GM23338 (cell line): ENCODE data around the gene FILIP1.

Experiments
- CTCF ChIP-seq, 2 experiments: fragments of 200-600 bp in 1 of 2; sonication (generic) in 1 of 2; conservative IDR thresholded peaks; 2 replicates each; pipeline versions ENCODE4 v1.5.1 to v1.6.1; 2016 to 2017; ENCODE audit warnings: antibody characterized with exemption in 2 of 2, low read depth in 2 of 2, mild to moderate bottlenecking in 2 of 2, moderate library complexity in 1 of 2
- EZH2 ChIP-seq: fragments of 200-600 bp; sonication (generic); IDR thresholded peaks from one replicate; pipeline ENCODE4 v1.8.0; 2017; ENCODE audit warnings: antibody characterized with exemption, mild to moderate bottlenecking, low read depth; ENCODE audit not compliant: unreplicated experiment
- JUNB ChIP-seq: IDR thresholded peaks from one replicate; pipeline ENCODE4 v1.6.1; 2016; ENCODE audit warnings: antibody characterized with exemption; ENCODE audit not compliant: unreplicated experiment
- POLR2AphosphoS5 ChIP-seq: IDR thresholded peaks from 2 replicates; pipeline ENCODE4 v1.6.1; 2016; ENCODE audit warnings: antibody characterized with exemption, low read depth
- ZNF462 ChIP-seq: fragments of 250-450 bp; sonication (Bioruptor Pico); IDR thresholded peaks from 2 replicates; pipeline ENCODE4 v1.5.0; 2020; ENCODE audit warnings: mild to moderate bottlenecking, moderate library complexity

- TF ChIP-seq CTCF (conservative IDR thresholded peaks at IDR 0.05; ENCODE audit: low read depth in 2 of 2) (no peak), POLR2AphosphoS5 (no peak), EZH2 (no peak), ZNF462 (CRISPR knock-in tag) (no peak), JUNB (no peak)
These were observed 142.0 kb downstream of the FILIP1 start for GRCh38 chr6:75351570-75351969.
